OCI-LY3 (cell line): ENCODE results near the gene NFATC4.

ENCODE experiments used
- EZH2phosphoT487 ChIP-seq: fragments of 200-600 bp; shearing (Covaris generic); IDR thresholded peaks from 2 replicates; pipeline ENCODE4 v1.6.1; 2018; ENCODE audit warnings: antibody characterized with exemption, mixed run types, low read depth
- TF ChIP-seq, protein P1 (sequence below): fragments of 200-600, 300-600 bp; sonication (generic); IDR thresholded peaks from 2 replicates; pipeline ENCODE4 v1.5.1; 2014; ENCODE audit warnings: antibody characterized with exemption, low read length, low read depth

DNA sequence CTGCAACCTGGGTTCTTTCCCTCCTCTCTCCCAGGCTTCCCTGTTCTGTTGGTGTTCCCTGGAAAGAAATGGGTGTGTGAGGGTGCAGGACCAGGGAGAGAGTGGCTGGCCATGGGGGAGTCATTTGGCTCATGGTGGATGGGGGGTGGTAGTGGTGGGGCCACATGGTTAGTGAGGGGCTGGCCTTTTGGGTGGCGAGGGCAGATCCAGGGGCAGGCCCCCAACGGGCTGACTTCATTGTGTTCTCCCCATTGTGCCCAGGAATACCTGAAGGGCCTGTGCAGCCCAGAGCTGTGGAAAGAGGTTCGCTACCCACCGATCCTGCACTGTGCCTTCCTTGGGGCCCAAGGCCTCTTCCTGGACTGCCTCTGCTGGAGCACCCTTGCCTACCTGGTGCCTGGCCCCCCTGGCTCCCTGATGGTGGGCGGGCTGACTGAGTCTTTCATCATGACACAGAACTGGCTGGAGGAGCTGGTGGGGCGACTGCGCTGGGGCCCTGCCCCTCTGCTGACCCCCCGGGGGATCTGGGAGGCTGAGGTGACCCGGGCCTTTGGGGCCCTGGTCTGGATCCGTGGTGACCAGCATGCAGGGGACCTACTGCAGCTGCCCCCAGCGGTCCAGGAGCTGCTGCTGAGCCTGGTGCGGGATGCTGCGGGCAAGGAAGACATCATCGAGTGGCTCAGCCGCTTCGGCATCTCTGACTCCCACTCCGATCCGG, 39.8 kb downstream of the NFATC4 start:
- TF ChIP-seq, protein P1, sequence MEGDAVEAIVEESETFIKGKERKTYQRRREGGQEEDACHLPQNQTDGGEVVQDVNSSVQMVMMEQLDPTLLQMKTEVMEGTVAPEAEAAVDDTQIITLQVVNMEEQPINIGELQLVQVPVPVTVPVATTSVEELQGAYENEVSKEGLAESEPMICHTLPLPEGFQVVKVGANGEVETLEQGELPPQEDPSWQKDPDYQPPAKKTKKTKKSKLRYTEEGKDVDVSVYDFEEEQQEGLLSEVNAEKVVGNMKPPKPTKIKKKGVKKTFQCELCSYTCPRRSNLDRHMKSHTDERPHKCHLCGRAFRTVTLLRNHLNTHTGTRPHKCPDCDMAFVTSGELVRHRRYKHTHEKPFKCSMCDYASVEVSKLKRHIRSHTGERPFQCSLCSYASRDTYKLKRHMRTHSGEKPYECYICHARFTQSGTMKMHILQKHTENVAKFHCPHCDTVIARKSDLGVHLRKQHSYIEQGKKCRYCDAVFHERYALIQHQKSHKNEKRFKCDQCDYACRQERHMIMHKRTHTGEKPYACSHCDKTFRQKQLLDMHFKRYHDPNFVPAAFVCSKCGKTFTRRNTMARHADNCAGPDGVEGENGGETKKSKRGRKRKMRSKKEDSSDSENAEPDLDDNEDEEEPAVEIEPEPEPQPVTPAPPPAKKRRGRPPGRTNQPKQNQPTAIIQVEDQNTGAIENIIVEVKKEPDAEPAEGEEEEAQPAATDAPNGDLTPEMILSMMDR = no peak
- TF ChIP-seq EZH2phosphoT487 = no peak
